Measurements from ENCODE around the gene ACSF2.

The ACSF2 gene

DNA sequence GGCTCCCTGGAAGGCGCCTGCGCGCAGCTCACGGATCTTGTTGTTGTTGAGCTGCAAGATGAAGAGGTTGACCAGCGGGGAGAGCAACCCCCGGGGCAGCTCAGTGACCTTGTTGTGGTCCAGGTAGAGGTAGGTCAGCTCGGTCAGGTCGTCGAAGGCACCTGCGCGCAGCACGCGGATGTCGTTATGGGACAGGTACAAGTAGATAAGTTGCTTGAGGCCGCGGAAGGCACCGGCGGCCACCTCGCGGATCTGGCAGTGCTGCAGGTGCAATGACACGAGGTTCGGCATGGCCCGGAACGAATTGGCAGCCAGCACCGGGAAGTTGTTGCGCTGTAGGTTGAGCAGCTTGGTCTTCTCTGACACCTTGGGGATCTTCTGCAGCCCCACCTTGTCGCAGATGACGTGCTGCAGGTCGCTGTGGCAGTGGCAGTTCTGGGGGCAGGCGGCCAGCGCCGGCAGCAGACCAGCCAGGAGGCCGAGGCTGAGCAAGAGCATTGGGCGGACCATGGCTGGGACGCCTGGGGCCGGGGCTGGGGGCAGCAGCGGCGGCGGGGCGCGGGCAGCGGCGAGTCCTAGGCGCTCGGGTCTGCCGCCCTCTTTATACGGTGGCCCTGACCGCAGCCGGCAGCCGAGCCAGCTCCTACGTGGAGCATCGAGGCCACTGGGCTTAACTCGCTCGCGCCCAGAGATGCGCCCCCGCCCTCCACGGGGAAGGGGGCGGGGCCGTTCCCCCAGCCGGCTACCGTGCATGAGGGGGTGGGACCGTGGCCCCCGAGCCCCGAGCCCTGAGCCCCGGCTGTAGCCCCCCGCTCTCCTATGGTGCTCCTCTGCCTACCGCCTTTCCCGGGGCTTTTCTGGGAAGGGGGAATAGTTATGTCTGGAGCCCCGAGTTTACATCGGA is 42.5 kb downstream of the ACSF2 start, which contains the start of gene CHAD:
Gene CHAD, minus strand, starts transcription at position 577 of the 904 bp plus-strand sequence. Its CDS starts 67 bp downstream, at position 510.
- TF ChIP-seq BACH2 (CRISPR knock-in tag; IDR thresholded peaks at IDR 0.05; ENCODE audit: borderline replicate concordance) (no peak), SNAI2 (CRISPR knock-in tag; IDR thresholded peaks at IDR 0.05) (no peak), ZNF8 (CRISPR knock-in tag; IDR thresholded peaks at IDR 0.05) (no peak), ZNF70 (CRISPR knock-in tag; IDR thresholded peaks at IDR 0.05) (no peak), ESRRG (CRISPR knock-in tag; IDR thresholded peaks at IDR 0.05) (no peak)
- TF ChIP-seq, protein P1, sequence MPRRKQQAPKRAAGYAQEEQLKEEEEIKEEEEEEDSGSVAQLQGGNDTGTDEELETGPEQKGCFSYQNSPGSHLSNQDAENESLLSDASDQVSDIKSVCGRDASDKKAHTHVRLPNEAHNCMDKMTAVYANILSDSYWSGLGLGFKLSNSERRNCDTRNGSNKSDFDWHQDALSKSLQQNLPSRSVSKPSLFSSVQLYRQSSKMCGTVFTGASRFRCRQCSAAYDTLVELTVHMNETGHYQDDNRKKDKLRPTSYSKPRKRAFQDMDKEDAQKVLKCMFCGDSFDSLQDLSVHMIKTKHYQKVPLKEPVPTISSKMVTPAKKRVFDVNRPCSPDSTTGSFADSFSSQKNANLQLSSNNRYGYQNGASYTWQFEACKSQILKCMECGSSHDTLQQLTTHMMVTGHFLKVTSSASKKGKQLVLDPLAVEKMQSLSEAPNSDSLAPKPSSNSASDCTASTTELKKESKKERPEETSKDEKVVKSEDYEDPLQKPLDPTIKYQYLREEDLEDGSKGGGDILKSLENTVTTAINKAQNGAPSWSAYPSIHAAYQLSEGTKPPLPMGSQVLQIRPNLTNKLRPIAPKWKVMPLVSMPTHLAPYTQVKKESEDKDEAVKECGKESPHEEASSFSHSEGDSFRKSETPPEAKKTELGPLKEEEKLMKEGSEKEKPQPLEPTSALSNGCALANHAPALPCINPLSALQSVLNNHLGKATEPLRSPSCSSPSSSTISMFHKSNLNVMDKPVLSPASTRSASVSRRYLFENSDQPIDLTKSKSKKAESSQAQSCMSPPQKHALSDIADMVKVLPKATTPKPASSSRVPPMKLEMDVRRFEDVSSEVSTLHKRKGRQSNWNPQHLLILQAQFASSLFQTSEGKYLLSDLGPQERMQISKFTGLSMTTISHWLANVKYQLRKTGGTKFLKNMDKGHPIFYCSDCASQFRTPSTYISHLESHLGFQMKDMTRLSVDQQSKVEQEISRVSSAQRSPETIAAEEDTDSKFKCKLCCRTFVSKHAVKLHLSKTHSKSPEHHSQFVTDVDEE (CRISPR knock-in tag; IDR thresholded peaks at IDR 0.05), result no peak
- ATAC-seq, result peak; percentile 63

DNA sequence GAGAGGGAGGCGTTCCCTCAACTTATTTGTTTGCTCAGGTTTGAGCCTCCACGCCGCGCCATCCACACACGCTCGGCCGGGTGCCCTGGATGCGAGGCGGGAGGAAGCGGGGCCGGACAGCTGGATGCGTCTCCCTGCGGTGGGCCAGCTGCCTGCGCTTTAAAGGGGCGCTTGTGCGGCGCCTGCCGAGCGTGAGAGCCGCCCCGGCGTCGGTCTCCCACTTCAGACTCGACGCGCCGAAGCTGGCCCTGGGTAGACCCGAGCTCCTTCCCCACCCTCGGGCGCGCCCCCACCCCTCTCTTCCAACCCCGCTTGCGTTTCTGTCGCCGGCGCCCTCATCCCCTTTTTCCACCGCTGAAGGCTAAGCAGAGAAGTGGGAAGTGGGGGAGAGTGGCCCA is 43.2 kb downstream of the ACSF2 start:
- no peak for TF ChIP-seq ZFP30 (CRISPR knock-in tag; IDR thresholded peaks at IDR 0.05)
- peak; percentile 41 for ATAC-seq

DNA sequence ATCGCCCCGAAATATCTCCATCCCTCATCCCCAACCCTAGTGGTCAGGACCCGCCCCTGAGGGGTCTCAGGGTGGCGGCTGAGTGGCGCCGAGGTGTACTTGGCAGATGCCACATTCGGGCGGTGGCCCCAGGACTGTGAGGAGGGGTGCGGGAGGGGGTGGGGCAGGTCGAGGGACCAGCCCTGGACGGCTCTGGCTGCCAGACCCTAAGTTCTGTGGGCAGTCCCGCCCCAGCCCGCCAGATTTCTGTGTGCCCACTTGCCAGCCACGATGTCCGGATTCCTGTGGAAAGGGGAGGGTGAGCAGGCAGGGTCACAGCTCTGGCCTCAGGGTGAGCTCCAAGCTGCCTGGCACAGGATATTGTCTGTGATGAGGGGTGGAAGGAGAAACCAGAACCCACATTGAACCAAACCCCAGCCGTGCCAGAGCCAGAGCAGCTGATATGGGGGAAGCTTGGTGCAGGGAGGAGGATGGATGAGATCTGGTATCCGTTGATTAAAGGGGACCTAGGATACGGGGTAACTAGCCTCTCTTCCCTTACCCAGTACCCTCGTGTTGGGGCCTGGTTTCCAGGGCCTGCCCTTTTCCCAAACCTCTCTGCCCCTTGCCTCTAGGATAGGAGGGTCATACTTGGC is 43.8 kb downstream of the ACSF2 start:
- ATAC-seq, result no peak
- TF ChIP-seq ISL1 (CRISPR knock-in tag; IDR thresholded peaks at IDR 0.05) (no peak), TOX (CRISPR knock-in tag; IDR thresholded peaks at IDR 0.05; ENCODE audit: borderline replicate concordance) (no peak), CSDC2 (CRISPR knock-in tag; IDR thresholded peaks at IDR 0.05) (no peak), ZNF565 (CRISPR knock-in tag; conservative IDR thresholded peaks at IDR 0.05; ENCODE audit: low read depth) (no peak), TCF4 (CRISPR knock-in tag; IDR thresholded peaks at IDR 0.05; ENCODE audit: borderline replicate concordance) (no peak), ZFP30 (CRISPR knock-in tag; IDR thresholded peaks at IDR 0.05) (no peak), SNAI2 (CRISPR knock-in tag; IDR thresholded peaks at IDR 0.05) (no peak), RARB (CRISPR knock-in tag; IDR thresholded peaks at IDR 0.05) (no peak), GLIS3 (CRISPR knock-in tag; IDR thresholded peaks at IDR 0.05) (no peak), PPARA (CRISPR knock-in tag; IDR thresholded peaks at IDR 0.05; ENCODE audit: borderline replicate concordance) (no peak)
- TF ChIP-seq, protein P2, sequence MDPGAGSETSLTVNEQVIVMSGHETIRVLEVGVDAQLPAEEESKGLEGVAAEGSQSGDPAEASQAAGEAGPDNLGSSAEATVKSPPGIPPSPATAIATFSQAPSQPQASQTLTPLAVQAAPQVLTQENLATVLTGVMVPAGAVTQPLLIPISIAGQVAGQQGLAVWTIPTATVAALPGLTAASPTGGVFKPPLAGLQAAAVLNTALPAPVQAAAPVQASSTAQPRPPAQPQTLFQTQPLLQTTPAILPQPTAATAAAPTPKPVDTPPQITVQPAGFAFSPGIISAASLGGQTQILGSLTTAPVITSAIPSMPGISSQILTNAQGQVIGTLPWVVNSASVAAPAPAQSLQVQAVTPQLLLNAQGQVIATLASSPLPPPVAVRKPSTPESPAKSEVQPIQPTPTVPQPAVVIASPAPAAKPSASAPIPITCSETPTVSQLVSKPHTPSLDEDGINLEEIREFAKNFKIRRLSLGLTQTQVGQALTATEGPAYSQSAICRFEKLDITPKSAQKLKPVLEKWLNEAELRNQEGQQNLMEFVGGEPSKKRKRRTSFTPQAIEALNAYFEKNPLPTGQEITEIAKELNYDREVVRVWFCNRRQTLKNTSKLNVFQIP (CRISPR knock-in tag; IDR thresholded peaks at IDR 0.05; ENCODE audit: borderline replicate concordance, low read depth), result no peak
- TF ChIP-seq, protein P1 (CRISPR knock-in tag; IDR thresholded peaks at IDR 0.05), result no peak
- TF ChIP-seq, protein P3, sequence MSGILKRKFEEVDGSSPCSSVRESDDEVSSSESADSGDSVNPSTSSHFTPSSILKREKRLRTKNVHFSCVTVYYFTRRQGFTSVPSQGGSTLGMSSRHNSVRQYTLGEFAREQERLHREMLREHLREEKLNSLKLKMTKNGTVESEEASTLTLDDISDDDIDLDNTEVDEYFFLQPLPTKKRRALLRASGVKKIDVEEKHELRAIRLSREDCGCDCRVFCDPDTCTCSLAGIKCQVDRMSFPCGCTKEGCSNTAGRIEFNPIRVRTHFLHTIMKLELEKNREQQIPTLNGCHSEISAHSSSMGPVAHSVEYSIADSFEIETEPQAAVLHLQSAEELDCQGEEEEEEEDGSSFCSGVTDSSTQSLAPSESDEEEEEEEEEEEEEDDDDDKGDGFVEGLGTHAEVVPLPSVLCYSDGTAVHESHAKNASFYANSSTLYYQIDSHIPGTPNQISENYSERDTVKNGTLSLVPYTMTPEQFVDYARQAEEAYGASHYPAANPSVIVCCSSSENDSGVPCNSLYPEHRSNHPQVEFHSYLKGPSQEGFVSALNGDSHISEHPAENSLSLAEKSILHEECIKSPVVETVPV (CRISPR knock-in tag; IDR thresholded peaks at IDR 0.05), result no peak
- TF ChIP-seq, protein P4, sequence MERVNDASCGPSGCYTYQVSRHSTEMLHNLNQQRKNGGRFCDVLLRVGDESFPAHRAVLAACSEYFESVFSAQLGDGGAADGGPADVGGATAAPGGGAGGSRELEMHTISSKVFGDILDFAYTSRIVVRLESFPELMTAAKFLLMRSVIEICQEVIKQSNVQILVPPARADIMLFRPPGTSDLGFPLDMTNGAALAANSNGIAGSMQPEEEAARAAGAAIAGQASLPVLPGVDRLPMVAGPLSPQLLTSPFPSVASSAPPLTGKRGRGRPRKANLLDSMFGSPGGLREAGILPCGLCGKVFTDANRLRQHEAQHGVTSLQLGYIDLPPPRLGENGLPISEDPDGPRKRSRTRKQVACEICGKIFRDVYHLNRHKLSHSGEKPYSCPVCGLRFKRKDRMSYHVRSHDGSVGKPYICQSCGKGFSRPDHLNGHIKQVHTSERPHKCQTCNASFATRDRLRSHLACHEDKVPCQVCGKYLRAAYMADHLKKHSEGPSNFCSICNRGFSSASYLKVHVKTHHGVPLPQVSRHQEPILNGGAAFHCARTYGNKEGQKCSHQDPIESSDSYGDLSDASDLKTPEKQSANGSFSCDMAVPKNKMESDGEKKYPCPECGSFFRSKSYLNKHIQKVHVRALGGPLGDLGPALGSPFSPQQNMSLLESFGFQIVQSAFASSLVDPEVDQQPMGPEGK (CRISPR knock-in tag; IDR thresholded peaks at IDR 0.05; ENCODE audit: borderline replicate concordance), result no peak
- TF ChIP-seq, protein P5, sequence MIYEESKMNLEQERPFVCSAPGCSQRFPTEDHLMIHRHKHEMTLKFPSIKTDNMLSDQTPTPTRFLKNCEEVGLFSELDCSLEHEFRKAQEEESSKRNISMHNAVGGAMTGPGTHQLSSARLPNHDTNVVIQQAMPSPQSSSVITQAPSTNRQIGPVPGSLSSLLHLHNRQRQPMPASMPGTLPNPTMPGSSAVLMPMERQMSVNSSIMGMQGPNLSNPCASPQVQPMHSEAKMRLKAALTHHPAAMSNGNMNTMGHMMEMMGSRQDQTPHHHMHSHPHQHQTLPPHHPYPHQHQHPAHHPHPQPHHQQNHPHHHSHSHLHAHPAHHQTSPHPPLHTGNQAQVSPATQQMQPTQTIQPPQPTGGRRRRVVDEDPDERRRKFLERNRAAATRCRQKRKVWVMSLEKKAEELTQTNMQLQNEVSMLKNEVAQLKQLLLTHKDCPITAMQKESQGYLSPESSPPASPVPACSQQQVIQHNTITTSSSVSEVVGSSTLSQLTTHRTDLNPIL (CRISPR knock-in tag; IDR thresholded peaks at IDR 0.05; ENCODE audit: low read depth), result no peak

Data from SK-N-SH treated with all-trans-retinoic acid at 6 μM for 48 hours (cell line).